Duodenal mucosa (tissue), 2 donors: Measurements from ENCODE around the gene STOX1.
A peak's percentile ranks its signal among the peaks of the same experiment; 100 is the strongest.

ENCODE experiments used
- H3K27ac ChIP-seq: one replicate; pipeline ENCODE4 v1.7.0; 2013; ENCODE audit warnings: low read depth, low read length
- H3K27me3 ChIP-seq, 2 donors: one replicate each; pipeline ENCODE4 v1.7.0; 2013; ENCODE audit warnings: low read length in 2 of 2, control low read depth in 1 of 2; ENCODE audit not compliant: insufficient read depth in 2 of 2, control insufficient read depth in 1 of 2
- H3K36me3 ChIP-seq, 2 donors: one replicate each; pipeline ENCODE4 v1.7.0; 2013; ENCODE audit warnings: low read length in 2 of 2, control low read depth in 1 of 2; ENCODE audit not compliant: insufficient read depth in 2 of 2, control insufficient read depth in 1 of 2
- H3K4me1 ChIP-seq, 2 donors: one replicate each; pipeline ENCODE4 v1.7.0; 2013; ENCODE audit warnings: low read length in 2 of 2, control low read depth in 1 of 2; ENCODE audit not compliant: insufficient read depth in 2 of 2, control insufficient read depth in 1 of 2
- H3K4me3 ChIP-seq, 2 donors: one replicate each; pipeline ENCODE4 v1.7.0; 2013; ENCODE audit warnings: low read length in 2 of 2, low read depth in 1 of 2
- H3K9ac ChIP-seq, 2 donors: one replicate each; pipeline ENCODE4 v1.7.0; 2013; ENCODE audit warnings: low read length in 2 of 2, low read depth in 1 of 2
- H3K9me3 ChIP-seq, 2 donors: one replicate each; pipeline ENCODE4 v1.7.0; 2013; ENCODE audit warnings: low read length in 2 of 2, control low read depth in 1 of 2; ENCODE audit not compliant: control insufficient read depth in 1 of 2

STOX1 gene

DNA sequence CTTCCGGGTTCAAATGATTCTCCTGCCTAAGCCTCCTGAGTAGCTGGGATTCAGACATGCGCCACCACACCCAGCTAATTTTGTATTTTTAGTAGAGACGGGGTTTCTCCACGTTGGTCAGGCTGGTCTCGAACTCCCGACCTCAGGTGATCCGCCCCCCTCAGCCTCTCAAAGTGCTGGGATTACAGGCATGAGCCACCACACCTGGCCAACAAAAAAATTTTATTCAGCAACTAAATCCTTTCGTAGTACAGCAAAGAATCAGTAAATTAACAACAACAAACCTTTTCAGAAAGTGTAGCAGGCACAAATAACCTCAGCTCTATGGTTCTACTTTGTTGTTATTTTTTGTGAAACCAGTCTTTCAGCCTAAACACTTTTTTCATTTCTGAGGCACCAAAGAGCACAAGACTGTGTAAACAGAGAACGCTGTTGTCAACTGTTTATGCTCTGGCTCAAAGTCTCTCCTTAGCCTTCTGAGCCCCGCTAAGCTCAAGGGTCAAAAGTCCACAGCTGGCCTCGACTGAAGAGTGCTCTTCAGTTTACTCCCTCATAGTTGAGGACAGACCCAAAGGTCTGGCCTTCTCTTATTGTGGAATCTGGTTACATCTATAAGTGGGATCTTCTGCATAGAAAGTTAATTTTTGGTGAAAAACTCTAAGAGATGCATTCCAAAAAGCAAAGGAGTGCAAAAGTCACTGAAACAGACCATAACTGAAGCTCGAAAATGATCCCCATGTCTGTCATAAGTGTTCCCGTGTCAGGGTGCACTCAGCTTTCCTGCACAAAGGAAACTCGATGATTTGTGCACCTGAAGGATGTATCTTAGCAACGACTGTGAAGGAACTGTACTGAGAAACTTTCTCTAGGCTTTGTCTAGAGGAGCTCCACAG is 49.2 kb downstream of the STOX1 start:
- H3K9me3 ChIP-seq = no peaks in the 10 kb centered on the region
- no peaks in the 10 kb centered on the region for H3K27me3 ChIP-seq
- no peak overlapping the region for H3K27ac ChIP-seq
- H3K4me3 ChIP-seq = no peak overlapping the region
- H3K36me3 ChIP-seq = no peaks in the 10 kb centered on the region
- peaks cover 22 to 29% of the 10 kb centered on the region in 2 donors for H3K4me1 ChIP-seq
- peak overlapping the region in 1 of 2 donors; percentile 14 for H3K9ac ChIP-seq

DNA sequence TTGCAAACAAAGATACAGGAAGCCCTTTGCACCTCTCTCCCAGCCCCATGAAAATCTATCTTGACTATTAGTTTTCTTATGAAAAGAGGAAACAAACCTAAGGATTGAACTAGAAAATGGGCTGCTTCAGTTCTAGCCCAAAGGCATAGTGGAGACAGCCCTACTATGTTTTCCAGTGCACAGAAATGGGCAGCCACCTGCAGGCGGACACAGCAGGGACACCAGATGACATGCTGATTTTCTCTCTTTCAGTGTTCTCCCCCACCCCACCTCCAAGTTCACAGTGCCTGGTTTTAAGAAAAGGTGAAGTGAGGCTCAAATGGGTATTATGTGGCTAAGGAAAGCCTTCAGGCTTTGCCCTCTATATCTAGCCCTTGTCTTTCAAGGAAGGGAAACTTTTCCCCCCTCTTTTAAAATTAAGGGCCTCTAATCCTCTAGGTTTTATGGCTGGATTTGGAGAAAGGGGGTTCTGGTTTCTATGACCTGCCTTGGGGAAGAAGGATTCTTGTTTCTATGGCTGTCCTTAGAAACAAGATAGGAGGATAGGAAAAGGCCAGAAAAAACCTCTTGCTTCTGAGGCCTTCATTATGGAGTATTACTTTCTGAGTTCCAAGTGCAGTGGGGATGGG is 50.3 kb downstream of the STOX1 start:
- Histone ChIP-seq H3K27me3 (no peaks in the 10 kb centered on the region), H3K9ac (no peak overlapping the region), H3K4me3 (no peak overlapping the region), H3K27ac (peak overlapping the region; percentile 25), H3K4me1 (peaks cover 22 to 27% of the 10 kb centered on the region in 2 donors), H3K36me3 (no peaks in the 10 kb centered on the region), H3K9me3 (no peaks in the 10 kb centered on the region)

DNA sequence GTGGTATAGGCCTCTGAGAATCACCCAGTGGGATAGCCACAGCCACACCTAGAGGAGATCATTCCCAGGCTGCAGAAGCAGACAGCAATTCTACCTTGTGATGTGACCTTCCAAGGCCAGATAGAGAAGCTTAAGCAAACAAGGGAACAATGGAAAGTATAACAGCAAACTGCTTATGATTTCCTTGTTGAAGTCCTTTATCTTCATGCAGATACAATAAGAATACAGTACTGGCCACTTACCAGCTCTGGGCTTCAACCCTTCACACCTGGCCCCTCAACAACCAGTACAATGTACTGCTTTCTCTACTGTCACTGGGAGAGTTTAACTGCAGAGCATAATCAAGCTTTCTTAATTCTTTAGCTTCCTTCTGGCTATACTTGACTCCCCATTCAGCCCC is 51.2 kb downstream of the STOX1 start:
- Histone ChIP-seq H3K9me3 (no peaks in the 10 kb centered on the region), H3K27ac (no peak overlapping the region), H3K36me3 (no peaks in the 10 kb centered on the region), H3K4me1 (peaks cover 22 to 27% of the 10 kb centered on the region in 2 donors), H3K9ac (no peak overlapping the region), H3K4me3 (no peak overlapping the region), H3K27me3 (no peaks in the 10 kb centered on the region)

DNA sequence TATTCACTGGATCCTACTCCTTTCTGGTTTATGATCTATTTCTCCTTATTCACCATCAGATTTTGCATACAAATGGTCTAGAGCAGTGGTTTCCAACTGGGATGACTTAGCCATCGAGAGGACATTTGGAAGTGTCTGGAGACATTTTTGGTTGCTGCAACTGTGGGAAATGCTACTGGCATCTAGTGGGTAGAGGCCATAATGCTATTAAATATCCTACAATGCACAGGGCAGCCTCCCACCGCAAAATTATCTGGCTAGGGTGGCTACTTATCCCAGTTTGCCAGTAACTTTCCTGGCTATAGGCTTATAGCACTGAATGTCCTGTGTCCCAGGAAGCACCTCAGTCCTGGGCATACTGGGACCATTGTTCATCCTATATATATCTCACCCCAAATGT is 52.3 kb downstream of the STOX1 start:
- Histone ChIP-seq H3K36me3 (no peaks in the 10 kb centered on the region), H3K4me1 (peaks cover 22 to 27% of the 10 kb centered on the region in 2 donors), H3K27ac (no peak overlapping the region), H3K4me3 (no peak overlapping the region), H3K9ac (no peak overlapping the region), H3K27me3 (no peaks in the 10 kb centered on the region), H3K9me3 (no peaks in the 10 kb centered on the region)

GRCh38 chr10:68880181-68880580 is 52.9 kb downstream of the STOX1 start:
- Histone ChIP-seq H3K36me3 (no peaks in the 10 kb centered on the region), H3K27me3 (no peaks in the 10 kb centered on the region), H3K4me1 (peaks cover 22 to 27% of the 10 kb centered on the region in 2 donors), H3K9ac (no peak overlapping the region), H3K9me3 (no peaks in the 10 kb centered on the region), H3K27ac (no peak overlapping the region), H3K4me3 (no peak overlapping the region)

GRCh38 chr10:68895041-68895440 is 67.7 kb downstream of the STOX1 start:
- no peaks in the 10 kb centered on the region for H3K9me3 ChIP-seq
- H3K4me3 ChIP-seq = no peak overlapping the region
- no peaks in the 10 kb centered on the region for H3K27me3 ChIP-seq
- H3K9ac ChIP-seq = no peak overlapping the region
- H3K4me1 ChIP-seq = peaks cover 0 to under 1% of the 10 kb centered on the region in 2 donors
- no peaks in the 10 kb centered on the region for H3K36me3 ChIP-seq
- H3K27ac ChIP-seq = no peak overlapping the region

DNA sequence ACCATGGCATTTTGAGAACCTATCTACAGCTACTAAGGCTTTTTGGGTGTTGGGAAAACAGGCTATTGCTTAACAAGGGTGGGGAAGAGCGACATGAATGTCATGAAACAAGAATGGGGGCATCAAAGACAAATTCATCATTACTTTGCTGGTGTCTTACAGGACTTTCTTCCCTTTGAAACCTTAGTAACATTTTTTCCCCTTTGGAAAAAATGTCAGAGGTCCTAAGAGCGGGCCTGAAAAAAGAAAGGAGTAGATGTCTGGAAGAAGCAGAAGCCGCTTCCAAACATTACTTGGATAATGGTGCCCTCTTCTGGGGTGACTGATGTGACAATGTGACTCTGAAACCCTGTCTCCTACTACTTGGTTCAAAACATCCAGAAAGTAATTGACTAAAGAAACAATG is 70.0 kb downstream of the STOX1 start:
- Histone ChIP-seq H3K27me3 (no peaks in the 10 kb centered on the region), H3K4me3 (no peak overlapping the region), H3K36me3 (no peaks in the 10 kb centered on the region), H3K4me1 (peaks cover 7 to 11% of the 10 kb centered on the region in 2 donors), H3K9me3 (no peaks in the 10 kb centered on the region), H3K9ac (no peak overlapping the region), H3K27ac (no peak overlapping the region)

- no peak overlapping the region for H3K9ac ChIP-seq
- no peak overlapping the region for H3K27ac ChIP-seq
- H3K9me3 ChIP-seq = no peaks in the 10 kb centered on the region
- no peaks in the 10 kb centered on the region for H3K36me3 ChIP-seq
- H3K27me3 ChIP-seq = no peaks in the 10 kb centered on the region
- no peak overlapping the region for H3K4me3 ChIP-seq
- H3K4me1 ChIP-seq = peaks cover 15% of the 10 kb centered on the region in 2 donors
Observed at GRCh38 chr10:68899186-68899745, 71.9 kb downstream of the STOX1 start.

DNA sequence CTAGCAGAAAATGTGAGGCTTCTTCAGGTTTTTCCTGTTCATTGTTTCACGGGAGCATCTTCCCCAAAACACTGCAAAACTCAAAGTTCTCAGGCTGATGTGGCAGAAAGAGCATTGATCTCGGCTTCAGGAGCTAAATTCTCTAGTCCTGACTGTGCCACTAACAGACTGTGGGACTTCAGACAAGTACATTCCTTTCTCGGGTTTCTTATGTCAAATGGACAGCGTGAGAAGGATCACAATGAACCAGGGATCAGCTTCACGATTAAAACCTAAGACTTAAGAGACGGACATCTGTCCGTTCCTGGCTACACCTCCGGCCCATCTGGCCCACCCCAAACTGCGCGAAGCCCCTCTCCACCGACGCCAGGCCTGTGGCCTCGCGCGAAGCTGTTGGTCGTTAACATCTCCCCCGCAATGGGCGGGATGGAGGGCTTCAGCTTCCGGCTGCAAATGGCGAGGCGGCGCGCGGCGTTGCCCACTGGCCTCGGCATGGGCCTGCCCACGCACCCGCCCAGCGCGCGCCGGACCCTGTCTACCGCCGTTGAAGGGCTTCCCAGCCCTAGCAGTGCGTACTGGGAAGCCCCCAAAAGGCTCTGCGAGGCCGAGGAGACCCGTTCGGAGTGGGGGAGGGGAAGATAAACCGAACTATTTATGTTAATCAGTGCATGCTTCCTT is 73.2 kb downstream of the STOX1 start:
- Histone ChIP-seq H3K4me3 (peak overlapping the region; percentile 81 to 89), H3K4me1 (peaks cover 15 to 22% of the 10 kb centered on the region in 2 donors), H3K9me3 (no peaks in the 10 kb centered on the region), H3K27me3 (no peaks in the 10 kb centered on the region), H3K36me3 (no peaks in the 10 kb centered on the region), H3K9ac (peak overlapping the region; percentile 92), H3K27ac (peak overlapping the region; percentile 99)
